Measurements from ENCODE around the gene MARCHF9. TPM values are rescaled to one million over a fixed set of nuclear protein-coding genes. Genes with fewer than 3 reads are reported as not detected.

Gene MARCHF9
- total RNA-seq, 1 experiment from 2014 or later: 6.2 TPM

GRCh38 chr12:57803319-57803893 is 48.5 kb downstream of the MARCHF9 start (continued):
- TF ChIP-seq ZNF532 (CRISPR knock-in tag; IDR thresholded peaks at IDR 0.05; ENCODE audit: borderline replicate concordance) (no peak), EMX1 (CRISPR knock-in tag; IDR thresholded peaks at IDR 0.05) (no peak), ESRRA (CRISPR knock-in tag; IDR thresholded peaks at IDR 0.05; ENCODE audit: borderline replicate concordance) (no peak), ZBTB21 (CRISPR knock-in tag; IDR thresholded peaks at IDR 0.05; ENCODE audit: borderline replicate concordance) (no peak), ZNF512 (CRISPR knock-in tag; IDR thresholded peaks at IDR 0.05; ENCODE audit: borderline replicate concordance) (no peak), ARID4B (CRISPR knock-in tag; IDR thresholded peaks at IDR 0.05; ENCODE audit: borderline replicate concordance) (no peak)
- TF ChIP-seq, protein P1, sequence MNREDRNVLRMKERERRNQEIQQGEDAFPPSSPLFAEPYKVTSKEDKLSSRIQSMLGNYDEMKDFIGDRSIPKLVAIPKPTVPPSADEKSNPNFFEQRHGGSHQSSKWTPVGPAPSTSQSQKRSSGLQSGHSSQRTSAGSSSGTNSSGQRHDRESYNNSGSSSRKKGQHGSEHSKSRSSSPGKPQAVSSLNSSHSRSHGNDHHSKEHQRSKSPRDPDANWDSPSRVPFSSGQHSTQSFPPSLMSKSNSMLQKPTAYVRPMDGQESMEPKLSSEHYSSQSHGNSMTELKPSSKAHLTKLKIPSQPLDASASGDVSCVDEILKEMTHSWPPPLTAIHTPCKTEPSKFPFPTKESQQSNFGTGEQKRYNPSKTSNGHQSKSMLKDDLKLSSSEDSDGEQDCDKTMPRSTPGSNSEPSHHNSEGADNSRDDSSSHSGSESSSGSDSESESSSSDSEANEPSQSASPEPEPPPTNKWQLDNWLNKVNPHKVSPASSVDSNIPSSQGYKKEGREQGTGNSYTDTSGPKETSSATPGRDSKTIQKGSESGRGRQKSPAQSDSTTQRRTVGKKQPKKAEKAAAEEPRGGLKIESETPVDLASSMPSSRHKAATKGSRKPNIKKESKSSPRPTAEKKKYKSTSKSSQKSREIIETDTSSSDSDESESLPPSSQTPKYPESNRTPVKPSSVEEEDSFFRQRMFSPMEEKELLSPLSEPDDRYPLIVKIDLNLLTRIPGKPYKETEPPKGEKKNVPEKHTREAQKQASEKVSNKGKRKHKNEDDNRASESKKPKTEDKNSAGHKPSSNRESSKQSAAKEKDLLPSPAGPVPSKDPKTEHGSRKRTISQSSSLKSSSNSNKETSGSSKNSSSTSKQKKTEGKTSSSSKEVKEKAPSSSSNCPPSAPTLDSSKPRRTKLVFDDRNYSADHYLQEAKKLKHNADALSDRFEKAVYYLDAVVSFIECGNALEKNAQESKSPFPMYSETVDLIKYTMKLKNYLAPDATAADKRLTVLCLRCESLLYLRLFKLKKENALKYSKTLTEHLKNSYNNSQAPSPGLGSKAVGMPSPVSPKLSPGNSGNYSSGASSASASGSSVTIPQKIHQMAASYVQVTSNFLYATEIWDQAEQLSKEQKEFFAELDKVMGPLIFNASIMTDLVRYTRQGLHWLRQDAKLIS (CRISPR knock-in tag; IDR thresholded peaks at IDR 0.05; ENCODE audit: borderline replicate concordance): no peak

DNA sequence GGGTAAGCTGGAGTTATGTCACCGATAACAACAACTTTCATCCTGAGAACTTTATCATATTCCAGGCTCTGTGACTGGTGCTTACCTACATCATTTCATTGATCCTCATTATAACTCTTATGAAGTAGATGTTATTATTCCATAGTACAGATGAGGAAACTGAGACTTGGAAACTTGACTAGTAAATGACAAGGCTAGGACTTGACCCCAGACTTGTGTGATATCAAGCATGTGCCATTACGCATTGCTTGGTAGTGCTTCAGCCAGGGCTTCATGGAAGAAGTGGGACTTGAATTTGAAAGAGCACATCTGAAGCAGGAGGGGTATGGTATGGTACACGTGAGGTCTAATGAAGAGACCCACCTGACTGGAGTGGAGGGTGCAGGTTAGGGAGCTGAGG is 51.8 kb downstream of the MARCHF9 start:
- no peak for DNase-seq (ENCODE audit: low spot score)
- Mint-ChIP-seq H3K27ac (no peak overlapping the region), H3K9me3 (no peaks in the 10 kb centered on the region), H3K4me3 (no peak overlapping the region), H3K27me3 (ENCODE audit: low read depth) (no peaks in the 10 kb centered on the region), H3K36me3 (peaks cover 2% of the 10 kb centered on the region), H3K4me1 (no peaks in the 10 kb centered on the region)
- POLR2A ChIA-PET: no interaction called here
- CTCF ChIA-PET: no interaction called here
- no peak for ATAC-seq
- TF ChIP-seq AR (CRISPR knock-in tag; IDR thresholded peaks at IDR 0.05) (no peak), NR3C1 (CRISPR knock-in tag; conservative IDR thresholded peaks at IDR 0.05; ENCODE audit: low read depth) (no peak), ZNF232 (CRISPR knock-in tag; IDR thresholded peaks at IDR 0.05) (no peak)
- TF ChIP-seq, protein P2, sequence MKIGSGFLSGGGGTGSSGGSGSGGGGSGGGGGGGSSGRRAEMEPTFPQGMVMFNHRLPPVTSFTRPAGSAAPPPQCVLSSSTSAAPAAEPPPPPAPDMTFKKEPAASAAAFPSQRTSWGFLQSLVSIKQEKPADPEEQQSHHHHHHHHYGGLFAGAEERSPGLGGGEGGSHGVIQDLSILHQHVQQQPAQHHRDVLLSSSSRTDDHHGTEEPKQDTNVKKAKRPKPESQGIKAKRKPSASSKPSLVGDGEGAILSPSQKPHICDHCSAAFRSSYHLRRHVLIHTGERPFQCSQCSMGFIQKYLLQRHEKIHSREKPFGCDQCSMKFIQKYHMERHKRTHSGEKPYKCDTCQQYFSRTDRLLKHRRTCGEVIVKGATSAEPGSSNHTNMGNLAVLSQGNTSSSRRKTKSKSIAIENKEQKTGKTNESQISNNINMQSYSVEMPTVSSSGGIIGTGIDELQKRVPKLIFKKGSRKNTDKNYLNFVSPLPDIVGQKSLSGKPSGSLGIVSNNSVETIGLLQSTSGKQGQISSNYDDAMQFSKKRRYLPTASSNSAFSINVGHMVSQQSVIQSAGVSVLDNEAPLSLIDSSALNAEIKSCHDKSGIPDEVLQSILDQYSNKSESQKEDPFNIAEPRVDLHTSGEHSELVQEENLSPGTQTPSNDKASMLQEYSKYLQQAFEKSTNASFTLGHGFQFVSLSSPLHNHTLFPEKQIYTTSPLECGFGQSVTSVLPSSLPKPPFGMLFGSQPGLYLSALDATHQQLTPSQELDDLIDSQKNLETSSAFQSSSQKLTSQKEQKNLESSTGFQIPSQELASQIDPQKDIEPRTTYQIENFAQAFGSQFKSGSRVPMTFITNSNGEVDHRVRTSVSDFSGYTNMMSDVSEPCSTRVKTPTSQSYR (CRISPR knock-in tag; IDR thresholded peaks at IDR 0.05): no peak
- TF ChIP-seq, protein P3, sequence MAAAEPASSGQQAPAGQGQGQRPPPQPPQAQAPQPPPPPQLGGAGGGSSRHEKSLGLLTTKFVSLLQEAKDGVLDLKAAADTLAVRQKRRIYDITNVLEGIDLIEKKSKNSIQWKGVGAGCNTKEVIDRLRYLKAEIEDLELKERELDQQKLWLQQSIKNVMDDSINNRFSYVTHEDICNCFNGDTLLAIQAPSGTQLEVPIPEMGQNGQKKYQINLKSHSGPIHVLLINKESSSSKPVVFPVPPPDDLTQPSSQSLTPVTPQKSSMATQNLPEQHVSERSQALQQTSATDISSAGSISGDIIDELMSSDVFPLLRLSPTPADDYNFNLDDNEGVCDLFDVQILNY (CRISPR knock-in tag; IDR thresholded peaks at IDR 0.05): no peak
